ENCODE results near the gene SIGLEC11. TPM values are rescaled to one million over a fixed set of nuclear protein-coding genes. Genes with fewer than 3 reads are reported as not detected.

SIGLEC11 gene
- total RNA-seq, 3 donors from 2014 or later (not counting 1 experiment from before 2014, with no cell fraction given): 0.40 to 0.75 TPM; not detected in 1

DNA sequence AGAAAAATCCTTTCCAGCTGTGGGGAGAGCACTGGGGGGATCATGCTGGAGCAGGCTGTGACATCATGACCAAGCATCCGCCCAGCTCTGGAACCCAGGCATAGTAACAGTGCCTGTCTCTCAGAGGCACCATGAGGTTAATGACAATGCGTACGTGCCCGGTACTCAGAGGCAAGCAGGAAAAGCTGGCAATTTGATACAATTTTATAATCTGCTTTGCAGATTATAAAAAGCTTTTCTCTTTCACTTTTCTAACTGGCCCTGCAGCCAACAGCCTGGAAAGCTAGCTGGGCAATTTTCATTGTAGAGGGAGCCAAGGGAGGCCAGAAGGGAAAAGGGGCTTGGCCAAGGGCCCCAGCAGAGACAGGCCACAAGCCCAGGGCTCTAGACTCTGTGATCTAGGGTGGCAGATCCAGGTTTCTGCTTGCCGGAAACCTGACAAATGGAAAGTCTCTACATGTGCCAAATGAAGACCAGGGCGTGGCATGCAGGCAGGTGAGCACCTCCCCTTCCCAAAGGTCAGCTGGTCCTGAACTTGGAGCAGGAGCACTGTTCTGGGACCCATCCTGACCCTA is 41.5 kb upstream of the SIGLEC11 start:
- H3K4me3 Mint-ChIP-seq: peak overlapping the region; percentile 79
- H3K27me3 Mint-ChIP-seq (ENCODE audit: low read depth in 2 of 2): no peaks in the 10 kb centered on the region
- H3K27ac ChIP-seq (ENCODE audit: low read length): no peak overlapping the region
- H3K36me3 Mint-ChIP-seq: no peaks in the 10 kb centered on the region
- no peaks in the 10 kb centered on the region for H3K9me3 ChIP-seq (ENCODE audit: control insufficient read depth, insufficient read depth, low read length)
- no peaks in the 10 kb centered on the region for H3K9me3 Mint-ChIP-seq
- intact Hi-C loops (cut with micrococcal nuclease): no loop called here
- WGBS (ENCODE audit: insufficient coverage): 92% methylated on average over 6 of the region's 6 CpGs
- H3K27me3 ChIP-seq (ENCODE audit: control insufficient read depth, insufficient read depth, low read length): no peaks in the 10 kb centered on the region
- DNase-seq (no peak), ATAC-seq (no peak)
- peak overlapping the region in 1 of 2 donors; percentile 90 for H3K27ac Mint-ChIP-seq
- H3K4me1 Mint-ChIP-seq: peaks cover 50 to 55% of the 10 kb centered on the region in 2 donors
- peaks cover 56% of the 10 kb centered on the region for H3K36me3 ChIP-seq (ENCODE audit: control insufficient read depth, insufficient read depth, low read length)
- TF ChIP-seq, protein P1, sequence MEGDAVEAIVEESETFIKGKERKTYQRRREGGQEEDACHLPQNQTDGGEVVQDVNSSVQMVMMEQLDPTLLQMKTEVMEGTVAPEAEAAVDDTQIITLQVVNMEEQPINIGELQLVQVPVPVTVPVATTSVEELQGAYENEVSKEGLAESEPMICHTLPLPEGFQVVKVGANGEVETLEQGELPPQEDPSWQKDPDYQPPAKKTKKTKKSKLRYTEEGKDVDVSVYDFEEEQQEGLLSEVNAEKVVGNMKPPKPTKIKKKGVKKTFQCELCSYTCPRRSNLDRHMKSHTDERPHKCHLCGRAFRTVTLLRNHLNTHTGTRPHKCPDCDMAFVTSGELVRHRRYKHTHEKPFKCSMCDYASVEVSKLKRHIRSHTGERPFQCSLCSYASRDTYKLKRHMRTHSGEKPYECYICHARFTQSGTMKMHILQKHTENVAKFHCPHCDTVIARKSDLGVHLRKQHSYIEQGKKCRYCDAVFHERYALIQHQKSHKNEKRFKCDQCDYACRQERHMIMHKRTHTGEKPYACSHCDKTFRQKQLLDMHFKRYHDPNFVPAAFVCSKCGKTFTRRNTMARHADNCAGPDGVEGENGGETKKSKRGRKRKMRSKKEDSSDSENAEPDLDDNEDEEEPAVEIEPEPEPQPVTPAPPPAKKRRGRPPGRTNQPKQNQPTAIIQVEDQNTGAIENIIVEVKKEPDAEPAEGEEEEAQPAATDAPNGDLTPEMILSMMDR (IDR thresholded peaks at IDR 0.05): no peak
- peaks cover 50% of the 10 kb centered on the region for H3K4me1 ChIP-seq (ENCODE audit: control insufficient read depth, insufficient read depth, low read length)
- no peak overlapping the region for H3K4me3 ChIP-seq (ENCODE audit: low read length)

DNA sequence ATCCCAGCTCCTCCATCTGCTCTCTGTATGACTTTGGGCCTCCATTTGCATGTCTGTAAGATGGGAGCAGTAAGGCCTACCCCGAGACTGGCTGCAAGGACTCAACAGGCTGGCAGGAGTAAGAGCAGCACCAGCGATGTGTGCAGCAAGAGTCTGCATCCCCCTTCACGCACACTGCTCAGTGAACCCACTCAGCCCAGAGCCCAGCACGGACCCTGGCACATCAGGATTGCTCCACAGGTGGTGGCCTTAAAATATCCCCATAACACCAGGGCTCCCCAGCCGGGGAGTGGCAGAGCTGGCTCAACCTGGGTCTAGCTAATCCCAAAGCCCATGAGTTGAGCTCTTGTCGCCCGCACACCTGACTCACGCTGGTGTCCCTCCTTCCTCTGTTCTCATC is 40.8 kb upstream of the SIGLEC11 start:
- Mint-ChIP-seq H3K4me1 (peaks cover 50 to 53% of the 10 kb centered on the region in 2 donors), H3K36me3 (no peaks in the 10 kb centered on the region), H3K27me3 (ENCODE audit: low read depth in 2 of 2) (no peaks in the 10 kb centered on the region), H3K27ac (peak overlapping the region in 1 of 2 donors; percentile 90), H3K9me3 (no peaks in the 10 kb centered on the region), H3K4me3 (no peak overlapping the region)
- 99% methylated on average over 8 of the region's 8 CpGs for WGBS (ENCODE audit: insufficient coverage)
- peaks cover 56% of the 10 kb centered on the region for H3K36me3 ChIP-seq (ENCODE audit: control insufficient read depth, insufficient read depth, low read length)
- H3K4me3 ChIP-seq (ENCODE audit: low read length): no peak overlapping the region
- intact Hi-C loops (cut with micrococcal nuclease): no loop called here
- H3K4me1 ChIP-seq (ENCODE audit: control insufficient read depth, insufficient read depth, low read length): peaks cover 50% of the 10 kb centered on the region
- ATAC-seq (no peak), DNase-seq (no peak)
- H3K27me3 ChIP-seq (ENCODE audit: control insufficient read depth, insufficient read depth, low read length): no peaks in the 10 kb centered on the region
- TF ChIP-seq, protein P1 (IDR thresholded peaks at IDR 0.05): no peak
- H3K27ac ChIP-seq (ENCODE audit: low read length): no peak overlapping the region
- no peaks in the 10 kb centered on the region for H3K9me3 ChIP-seq (ENCODE audit: control insufficient read depth, insufficient read depth, low read length)

DNA sequence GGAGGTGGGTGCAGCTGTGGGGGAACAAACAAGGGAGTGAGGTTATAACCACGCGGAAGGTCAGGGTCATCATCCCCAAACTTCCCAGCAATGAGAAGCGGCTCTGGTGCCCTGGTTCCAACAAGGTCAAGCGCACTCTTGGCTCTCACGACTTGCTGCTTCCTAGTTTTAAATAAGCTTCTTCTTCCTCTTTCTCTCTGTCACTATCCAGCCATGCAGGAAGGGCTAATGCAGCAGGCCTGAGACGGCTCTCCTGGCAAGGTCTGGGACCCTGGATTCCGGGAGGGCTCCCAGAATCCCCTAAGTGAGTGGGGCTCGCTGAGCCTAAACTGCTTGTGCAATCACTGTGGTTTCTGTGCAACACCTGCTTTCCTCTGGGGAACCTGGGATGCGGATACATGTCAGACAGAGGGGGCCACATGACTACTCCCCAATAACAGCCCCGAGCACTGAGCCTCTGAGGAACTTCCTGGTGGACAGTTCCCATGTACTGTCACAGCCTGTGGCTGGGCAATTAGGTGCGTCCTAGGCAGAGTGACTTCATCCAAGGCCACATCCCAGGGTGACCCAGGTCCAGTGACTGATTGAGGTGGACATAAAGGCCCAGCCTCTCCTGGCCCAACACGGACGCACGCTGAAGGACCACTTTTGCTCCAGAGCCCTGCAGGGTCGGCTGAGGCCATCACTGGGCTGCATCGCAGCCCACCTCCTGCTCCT is 40.0 kb upstream of the SIGLEC11 start:
- Histone ChIP-seq H3K27me3 (ENCODE audit: control insufficient read depth, insufficient read depth, low read length) (no peaks in the 10 kb centered on the region), H3K9me3 (ENCODE audit: control insufficient read depth, insufficient read depth, low read length) (no peaks in the 10 kb centered on the region), H3K36me3 (ENCODE audit: control insufficient read depth, insufficient read depth, low read length) (peaks cover 53% of the 10 kb centered on the region), H3K4me1 (ENCODE audit: control insufficient read depth, insufficient read depth, low read length) (peaks cover 50% of the 10 kb centered on the region), H3K27ac (ENCODE audit: low read length) (no peak overlapping the region), H3K4me3 (ENCODE audit: low read length) (no peak overlapping the region)
- peaks cover 50 to 53% of the 10 kb centered on the region in 2 donors for H3K4me1 Mint-ChIP-seq
- no peaks in the 10 kb centered on the region for H3K36me3 Mint-ChIP-seq
- no peak overlapping the region for H3K4me3 Mint-ChIP-seq
- no peak overlapping the region for H3K27ac Mint-ChIP-seq
- no peaks in the 10 kb centered on the region for H3K27me3 Mint-ChIP-seq (ENCODE audit: low read depth in 2 of 2)
- DNase-seq: no peak
- TF ChIP-seq, protein P1 (IDR thresholded peaks at IDR 0.05): no peak
- no peaks in the 10 kb centered on the region for H3K9me3 Mint-ChIP-seq
- WGBS (ENCODE audit: insufficient coverage): 90% methylated on average over 16 of the region's 16 CpGs
- no peak for ATAC-seq
- intact Hi-C loops (cut with micrococcal nuclease): no loop called here
